Measurements from ENCODE around the gene MFSD6L. TPM values are rescaled to one million over a fixed set of nuclear protein-coding genes. Genes with fewer than 3 reads are reported as not detected.

MFSD6L gene
- total RNA-seq, 8 experiments from 2014 or later, result 0.08 to 0.14 (median 0.09) TPM; not detected in 5

- no peaks in the 10 kb centered on the region for H3K4me1 ChIP-seq (replicated peaks in 1 of 2)
- H3K4me3 ChIP-seq, result no peak overlapping the region
- in situ Hi-C loops (cut with MboI; ENCODE audit: low pct_unique_long_range_greater_than_20kb in 2 of 9, low sequenced_read_pairs in 9 of 9, unreplicated experiment in 9 of 9), result loop anchor here in 5 of 9 experiments (25.0 kb wide), 3 partner anchors 111 to 689 kb away; partner anchors contain the start of gene ALOX12B (in 2 of the 5)
- H3K27ac ChIP-seq, result no peak overlapping the region
- no peak for ATAC-seq (replicated peaks in 6 of 8)
These were observed 22.9 kb downstream of the MFSD6L start for GRCh38 chr17:8776248-8776647.

DNA sequence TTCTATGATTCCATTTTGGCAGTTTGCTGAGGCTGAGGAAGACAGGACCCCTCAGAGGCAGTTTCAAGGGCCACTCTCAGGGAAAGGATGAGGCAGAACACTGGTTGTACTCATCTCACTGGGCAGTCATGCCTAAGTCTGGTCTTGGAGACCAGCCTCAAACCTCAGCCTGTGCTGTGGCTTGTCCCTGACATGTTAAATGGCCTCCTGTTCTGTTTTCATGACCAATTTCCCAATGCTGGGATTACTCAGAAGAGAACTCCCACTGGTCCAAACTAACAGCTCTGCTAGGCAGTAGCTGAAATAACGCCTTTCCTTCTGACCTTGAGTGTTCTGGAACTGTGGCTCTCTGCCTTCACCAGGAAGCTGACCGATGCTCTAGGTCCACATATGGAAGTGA is 32.4 kb downstream of the MFSD6L start:
- ATAC-seq (replicated peaks in 6 of 8), result no peak
- H3K4me3 ChIP-seq, result no peak overlapping the region
- WGBS, 10 experiments, result 50 to 100% (median 88%) methylated on average over 1 to 2 of the region's 2 CpGs; no CpG with 5 or more reads in 3 of the 10 experiments
- in situ Hi-C loops (cut with MboI; ENCODE audit: low pct_unique_long_range_greater_than_20kb in 2 of 9, low sequenced_read_pairs in 9 of 9, unreplicated experiment in 9 of 9), result loop anchor here in 3 of 9 experiments (25.0 kb wide), 2 partner anchors 229 to 354 kb away; no protein-coding TSS in a partner anchor
- no peak overlapping the region for H3K27ac ChIP-seq
- H3K4me1 ChIP-seq (replicated peaks in 1 of 2), result no peaks in the 10 kb centered on the region

DNA sequence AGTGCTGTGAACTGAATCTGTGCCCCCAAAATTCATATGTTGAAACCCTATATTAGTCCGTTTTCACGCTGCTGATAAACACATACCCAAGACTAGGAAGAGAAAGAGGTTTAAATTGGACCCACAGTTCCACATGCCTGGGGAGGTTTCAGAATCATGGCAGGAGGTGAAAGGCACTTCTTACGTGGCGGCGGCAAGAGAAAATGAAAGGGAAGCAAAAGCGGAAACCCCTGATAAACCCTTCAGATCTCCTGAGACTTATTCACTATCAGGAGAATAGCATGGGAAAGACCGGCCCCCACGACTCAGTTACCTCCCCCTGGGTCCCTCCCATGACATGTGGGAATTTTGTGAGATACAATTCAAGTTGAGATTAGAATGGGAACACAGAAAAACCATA is 37.2 kb downstream of the MFSD6L start:
- WGBS, 10 experiments, result 35 to 83% (median 65%) methylated on average over 2 to 8 of the region's 8 CpGs; no CpG with 5 or more reads in 3 of the 10 experiments
- Histone ChIP-seq H3K27ac (no peak overlapping the region), H3K4me3 (no peak overlapping the region), H3K4me1 (replicated peaks in 1 of 2) (no peaks in the 10 kb centered on the region)
- in situ Hi-C loops (cut with MboI; ENCODE audit: low pct_unique_long_range_greater_than_20kb in 2 of 9, low sequenced_read_pairs in 9 of 9, unreplicated experiment in 9 of 9), result loop anchor here in 3 of 9 experiments (25.0 kb wide), 2 partner anchors 225 to 350 kb away; no protein-coding TSS in a partner anchor
- ATAC-seq (replicated peaks in 6 of 8), result no peak

GRCh38 chr17:8758137-8758596 is 41.0 kb downstream of the MFSD6L start, which contains the start of gene SPDYE4:
Gene SPDYE4 (minus strand): TSS chr17:8758546. CDS start chr17:8758382, 164 bp downstream.
- H3K4me3 ChIP-seq, result no peak within 1 kb of the TSS
- H3K27ac ChIP-seq, result no peak within 1 kb of the TSS
- in situ Hi-C loops (cut with MboI; ENCODE audit: low pct_unique_long_range_greater_than_20kb in 2 of 9, low sequenced_read_pairs in 9 of 9, unreplicated experiment in 9 of 9), result loop anchor here in 3 of 9 experiments (25.0 kb wide), 2 partner anchors 221 to 346 kb away; no protein-coding TSS in a partner anchor
- WGBS, 10 experiments, result 40 to 100% (median 90%) methylated on average over 1 to 14 of the region's 15 CpGs; no CpG with 5 or more reads in 2 of the 10 experiments
- H3K4me1 ChIP-seq (replicated peaks in 1 of 2), result no peaks in the 10 kb centered on the region
- ATAC-seq (replicated peaks in 6 of 8), result no peak

- H3K4me1 ChIP-seq (replicated peaks in 1 of 2), result no peaks in the 10 kb centered on the region
- in situ Hi-C loops (cut with MboI; ENCODE audit: low pct_unique_long_range_greater_than_20kb in 2 of 9, low sequenced_read_pairs in 9 of 9, unreplicated experiment in 9 of 9), result loop anchor here in 3 of 9 experiments (25.0 kb wide), 2 partner anchors 220 to 345 kb away; no protein-coding TSS in a partner anchor
- no peak for ATAC-seq (replicated peaks in 6 of 8)
- no peak overlapping the region for H3K4me3 ChIP-seq
- no peak overlapping the region for H3K27ac ChIP-seq
- WGBS, 10 experiments, result 60 to 91% (median 79%) methylated on average over 1 to 13 of the region's 13 CpGs; no CpG with 5 or more reads in 4 of the 10 experiments
These were observed 42.0 kb downstream of the MFSD6L start for GRCh38 chr17:8757189-8757588.

GRCh38 chr17:8755590-8756255 is 43.4 kb downstream of the MFSD6L start:
- no peak overlapping the region for H3K4me3 ChIP-seq
- H3K27ac ChIP-seq, result no peak overlapping the region
- WGBS, 10 experiments, result 51 to 100% (median 83%) methylated on average over 1 to 11 of the region's 12 CpGs; no CpG with 5 or more reads in 1 of the 10 experiments
- H3K4me1 ChIP-seq (replicated peaks in 1 of 2), result no peaks in the 10 kb centered on the region
- ATAC-seq (replicated peaks in 6 of 8), result no peak
- in situ Hi-C loops (cut with MboI; ENCODE audit: low pct_unique_long_range_greater_than_20kb in 2 of 9, low sequenced_read_pairs in 9 of 9, unreplicated experiment in 9 of 9), result loop anchor here in 3 of 9 experiments (25.0 kb wide), 2 partner anchors 218 to 343 kb away; no protein-coding TSS in a partner anchor

GRCh38 chr17:8754890-8755289 is 44.3 kb downstream of the MFSD6L start:
- Histone ChIP-seq H3K4me3 (no peak overlapping the region), H3K4me1 (replicated peaks in 1 of 2) (no peaks in the 10 kb centered on the region), H3K27ac (no peak overlapping the region)
- WGBS, 10 experiments, result 11 to 93% (median 65%) methylated on average over 2 to 7 of the region's 8 CpGs; no CpG with 5 or more reads in 4 of the 10 experiments
- ATAC-seq (replicated peaks in 6 of 8), result no peak
- in situ Hi-C loops (cut with MboI; ENCODE audit: low pct_unique_long_range_greater_than_20kb in 2 of 9, low sequenced_read_pairs in 9 of 9, unreplicated experiment in 9 of 9), result loop anchor here in 3 of 9 experiments (25.0 kb wide), 2 partner anchors 218 to 343 kb away; no protein-coding TSS in a partner anchor

DNA sequence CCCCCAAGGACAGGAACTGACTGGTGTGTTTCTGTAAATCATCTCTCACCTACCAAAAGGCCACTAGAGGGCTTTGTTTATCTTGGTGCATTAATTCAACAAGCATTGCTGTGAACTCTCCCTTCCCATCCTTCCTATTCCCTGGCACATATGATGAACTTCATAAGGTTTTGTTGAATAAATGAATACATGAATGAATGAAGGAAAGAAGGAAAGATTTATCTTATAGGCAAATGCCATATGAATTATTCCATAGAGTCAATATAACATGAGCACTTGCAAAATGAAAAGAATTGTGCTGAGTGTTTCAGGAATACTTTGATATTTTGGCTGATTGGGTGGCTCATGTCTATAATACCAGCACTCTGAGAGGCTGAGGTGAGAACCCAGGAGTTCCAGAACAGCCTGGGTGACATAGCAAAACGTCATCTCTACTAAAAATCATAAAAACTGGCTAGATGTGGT is 45.2 kb downstream of the MFSD6L start:
- no peak overlapping the region for H3K27ac ChIP-seq
- peak in 3 of 8 experiments; percentile 31 to 76 (median 46) for ATAC-seq (replicated peaks in 6 of 8)
- WGBS, 10 experiments, result 0% methylated on average over 1 of the region's 1 CpG; no CpG with 5 or more reads in 7 of the 10 experiments
- in situ Hi-C loops (cut with MboI; ENCODE audit: low pct_unique_long_range_greater_than_20kb in 2 of 9, low sequenced_read_pairs in 9 of 9, unreplicated experiment in 9 of 9), result loop anchor here in 3 of 9 experiments (25.0 kb wide), 2 partner anchors 217 to 342 kb away; no protein-coding TSS in a partner anchor
- H3K4me1 ChIP-seq (replicated peaks in 1 of 2), result no peaks in the 10 kb centered on the region
- no peak overlapping the region for H3K4me3 ChIP-seq

DNA sequence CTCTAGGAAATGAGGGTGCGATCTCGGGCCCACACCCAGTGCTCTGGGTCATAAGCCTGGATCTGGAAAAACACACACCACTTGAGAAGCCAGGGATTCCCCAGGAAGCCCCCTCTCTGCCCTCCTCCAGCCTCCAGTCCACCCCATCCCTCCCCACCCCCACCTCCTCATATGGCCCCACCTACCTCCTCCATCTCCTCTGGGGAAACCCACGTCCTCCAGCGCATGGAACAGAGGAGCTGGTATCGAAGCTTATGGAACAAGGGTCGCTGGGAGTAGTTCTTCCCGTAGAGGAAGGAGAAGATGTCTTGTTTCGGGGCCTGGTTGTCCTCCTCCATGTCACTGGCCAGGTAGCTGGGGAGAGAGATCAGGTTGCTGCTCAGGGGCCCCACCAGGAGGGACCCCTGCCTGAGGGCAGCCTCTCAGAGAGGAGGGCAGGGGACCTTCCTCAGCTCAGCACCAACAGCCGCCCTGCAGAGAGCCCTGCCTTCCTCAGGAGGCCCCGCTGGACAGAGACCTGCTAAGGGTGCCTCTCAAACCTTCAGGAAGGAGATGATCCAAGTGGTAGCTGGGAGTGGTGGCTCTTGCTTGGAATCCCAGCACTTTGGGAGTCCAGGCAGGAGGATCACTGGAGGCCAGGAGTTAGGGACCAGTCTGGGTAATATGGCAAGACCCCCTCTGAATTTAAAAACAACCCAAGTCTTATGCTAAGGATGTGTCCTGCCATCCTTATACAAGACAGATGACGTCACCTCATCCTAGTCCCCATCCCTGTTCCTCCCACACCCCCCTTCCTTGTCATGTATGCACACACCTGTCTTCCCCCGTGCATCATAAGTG is 45.8 kb downstream of the MFSD6L start:
- H3K4me1 ChIP-seq (replicated peaks in 1 of 2), result no peaks in the 10 kb centered on the region
- no peak for ATAC-seq (replicated peaks in 6 of 8)
- H3K4me3 ChIP-seq, result no peak overlapping the region
- H3K27ac ChIP-seq, result no peak overlapping the region
- in situ Hi-C loops (cut with MboI; ENCODE audit: low pct_unique_long_range_greater_than_20kb in 2 of 9, low sequenced_read_pairs in 9 of 9, unreplicated experiment in 9 of 9), result loop anchor here in 3 of 9 experiments (25.0 kb wide), 2 partner anchors 216 to 341 kb away; no protein-coding TSS in a partner anchor
- WGBS, 10 experiments, result 17 to 100% (median 75%) methylated on average over 1 to 4 of the region's 12 CpGs; no CpG with 5 or more reads in 4 of the 10 experiments

GRCh38 chr17:8749616-8750015 is 49.5 kb downstream of the MFSD6L start:
- in situ Hi-C loops (cut with MboI; ENCODE audit: low pct_unique_long_range_greater_than_20kb in 2 of 9, low sequenced_read_pairs in 9 of 9, unreplicated experiment in 9 of 9), result loop anchor here in 6 of 9 experiments (10.0 to 25.0 kb wide), 3 partner anchors 212 to 337 kb away; no protein-coding TSS in a partner anchor
- Histone ChIP-seq H3K27ac (no peak overlapping the region), H3K4me3 (no peak overlapping the region), H3K4me1 (replicated peaks in 1 of 2) (no peaks in the 10 kb centered on the region)
- no peak for ATAC-seq (replicated peaks in 6 of 8)
- WGBS, 10 experiments, result 39 to 100% (median 83%) methylated on average over 1 to 3 of the region's 3 CpGs; no CpG with 5 or more reads in 4 of the 10 experiments

DNA sequence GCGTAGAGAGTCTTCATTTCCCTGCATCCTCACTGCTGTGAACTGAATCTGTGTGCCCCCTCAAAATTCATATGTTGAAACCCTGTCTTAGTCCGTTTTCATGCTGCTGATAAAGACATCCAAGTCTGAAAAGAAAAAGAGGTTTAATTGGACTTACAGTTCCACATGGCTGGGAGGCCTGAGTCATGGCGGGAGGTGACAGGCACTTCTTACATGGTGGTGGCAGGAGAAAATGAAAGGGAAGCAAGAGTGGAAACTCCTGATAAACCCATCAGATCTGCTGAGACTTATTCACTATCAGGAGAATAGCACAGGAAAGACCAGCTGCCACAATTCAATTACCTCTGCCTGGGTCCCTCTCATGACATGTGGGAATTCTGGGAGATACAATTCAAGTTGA is 51.4 kb downstream of the MFSD6L start:
- Histone ChIP-seq H3K4me1 (replicated peaks in 1 of 2) (no peaks in the 10 kb centered on the region), H3K4me3 (no peak overlapping the region), H3K27ac (no peak overlapping the region)
- ATAC-seq (replicated peaks in 6 of 8), result no peak
- in situ Hi-C loops (cut with MboI; ENCODE audit: low pct_unique_long_range_greater_than_20kb in 2 of 9, low sequenced_read_pairs in 9 of 9, unreplicated experiment in 9 of 9), result loop anchor here in 3 of 9 experiments (10.0 to 25.0 kb wide), 2 partner anchors 333 to 335 kb away; no protein-coding TSS in a partner anchor
- 17 to 92% (median 63%) methylated on average over 1 to 3 of the region's 3 CpGs; no CpG with 5 or more reads in 2 of the 10 experiments for WGBS, 10 experiments

Data from motor neuron (in vitro differentiated cells).